ENCODE data around the gene SLC4A11.
"Not testable (repeated sequence)": the region's sequence is repeated elsewhere in the genome, so short reads cannot be mapped to it uniquely, and the experiment has no call there.

SLC4A11 gene

GRCh38 chr20:3227506-3227905 lies 11.5 kb downstream of the SLC4A11 start:
- DNase-seq = no peak

DNA sequence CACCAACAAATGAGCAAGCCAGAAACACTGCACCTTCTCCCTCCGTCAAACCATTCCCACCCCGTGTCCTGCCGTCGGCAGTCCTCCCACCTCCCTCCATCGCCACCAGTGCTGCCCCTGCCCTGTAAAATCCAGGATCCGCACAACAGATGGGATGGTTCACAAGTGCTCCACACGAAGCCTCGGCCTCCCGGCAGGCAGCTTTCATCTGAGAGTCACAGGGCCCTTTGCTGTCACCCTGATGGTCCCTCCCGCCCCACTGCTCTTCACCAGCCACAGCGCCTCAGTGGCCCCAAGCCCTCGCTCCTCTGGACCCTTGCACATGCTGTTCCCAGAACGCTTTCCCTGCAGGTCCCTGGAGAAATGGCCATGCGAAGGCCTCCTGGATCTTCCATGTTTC lies 12.1 kb downstream of the SLC4A11 start:
- DNase-seq = no peak

GRCh38 chr20:3226093-3226492 lies 12.9 kb downstream of the SLC4A11 start:
- DNase-seq = no peak

DNA sequence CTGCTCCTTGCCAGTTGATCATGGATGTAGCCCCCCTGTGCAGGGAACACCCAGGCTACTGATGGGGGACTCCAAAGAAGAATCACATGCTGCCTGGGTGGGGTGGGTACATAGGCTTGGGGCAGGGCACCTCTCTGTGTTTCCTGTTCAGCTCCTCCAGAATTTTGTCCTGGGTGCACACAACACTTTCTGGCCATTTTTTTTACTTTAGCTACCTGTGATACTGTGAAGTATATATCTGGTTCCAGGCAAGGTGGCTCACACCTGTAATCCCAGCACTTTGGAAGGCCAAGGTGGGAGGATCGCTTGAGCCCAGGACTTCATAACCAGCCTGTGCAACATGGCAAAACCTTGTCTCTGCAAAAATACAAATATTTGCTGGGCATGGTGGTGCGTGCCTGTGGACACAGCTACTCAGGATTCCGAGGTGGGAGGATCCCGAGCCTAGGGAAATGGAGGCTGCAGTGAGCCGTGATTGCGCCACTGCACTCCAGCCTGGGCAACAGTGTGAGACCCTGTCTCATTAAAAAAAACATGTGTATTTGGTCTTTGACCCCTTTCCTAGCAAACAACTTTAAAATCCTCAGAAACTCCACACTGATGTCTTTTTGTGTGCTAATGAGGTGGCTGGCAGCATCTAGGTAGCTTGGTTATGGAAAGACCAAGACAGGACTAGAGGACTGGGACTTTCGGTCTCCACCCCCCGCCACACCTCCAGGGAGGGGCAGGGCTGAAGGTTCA lies 14.1 kb downstream of the SLC4A11 start:
- no peak for DNase-seq

DNA sequence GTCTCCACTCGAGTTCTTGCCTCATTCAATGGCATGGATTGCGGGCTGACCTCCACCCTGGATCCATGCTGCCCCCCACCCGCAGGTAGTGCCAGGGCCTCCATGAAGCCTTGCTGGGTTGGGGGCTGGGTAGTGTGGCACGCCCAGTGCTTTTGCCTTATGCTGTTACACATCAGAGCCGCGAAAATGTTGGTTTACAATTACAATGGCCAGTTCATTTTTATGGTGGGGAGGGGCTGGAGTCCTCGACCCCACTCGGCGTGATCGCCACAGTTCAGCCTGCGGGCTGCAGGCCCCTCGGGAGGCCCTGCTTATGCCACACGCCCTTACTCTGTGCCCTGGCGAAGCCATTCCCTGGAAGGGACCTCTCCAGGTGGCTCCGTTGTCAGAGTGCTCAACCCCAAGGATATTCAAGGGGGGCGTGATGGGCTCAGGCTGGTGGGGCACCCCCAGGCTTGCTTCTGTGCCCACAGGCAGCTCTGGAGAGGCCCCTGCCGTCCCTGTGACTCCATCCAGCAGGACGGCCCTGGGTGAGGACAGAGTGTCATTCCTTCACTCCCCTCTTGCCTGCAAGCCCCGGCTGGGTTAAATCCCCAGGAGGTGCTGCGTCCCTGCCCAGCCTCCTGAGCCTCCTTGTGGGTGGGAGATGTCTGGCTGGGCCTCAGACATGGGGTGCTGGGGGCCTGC lies 14.9 kb downstream of the SLC4A11 start:
- DNase-seq = no peak

GRCh38 chr20:3223651-3223993 lies 15.4 kb downstream of the SLC4A11 start:
- peak; percentile 78 for DNase-seq

GRCh38 chr20:3222635-3223600 lies 16.1 kb downstream of the SLC4A11 start:
- DNase-seq = peak; percentile 93

- no peak for DNase-seq
Measured at GRCh38 chr20:3221398-3222226, 17.4 kb downstream of the SLC4A11 start.

DNA sequence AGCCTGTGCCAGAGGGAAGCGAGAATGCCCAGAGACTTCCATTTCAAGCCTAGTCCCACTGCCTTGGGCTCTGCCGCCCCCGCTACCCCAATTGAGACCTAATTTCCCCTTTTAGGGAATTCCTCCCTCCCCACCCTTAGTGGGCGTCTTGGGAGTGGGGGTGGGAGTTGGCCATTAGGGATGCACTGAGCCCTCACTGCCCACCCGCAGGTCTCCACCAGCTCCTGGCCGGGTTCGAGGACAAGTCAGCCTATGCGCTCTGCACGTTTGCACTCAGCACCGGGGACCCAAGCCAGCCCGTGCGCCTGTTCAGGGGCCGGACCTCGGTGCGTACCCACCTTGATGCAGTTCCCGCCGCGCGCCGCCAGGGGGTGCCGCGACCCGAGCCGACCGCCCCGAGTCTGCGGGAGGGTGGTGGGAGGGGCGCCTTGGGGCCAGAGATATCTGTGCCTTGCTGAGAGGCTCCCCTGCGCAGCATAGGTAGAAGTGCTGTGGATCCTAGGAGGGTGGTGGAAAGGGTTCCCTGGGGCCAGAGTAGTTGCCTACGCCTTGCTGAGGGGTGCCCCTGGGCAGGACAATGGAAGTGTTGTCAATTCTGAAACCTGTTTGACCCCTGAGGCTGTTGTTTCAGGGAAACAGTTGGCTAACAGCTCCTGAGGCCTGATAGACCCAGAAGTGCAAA lies 20.5 kb downstream of the SLC4A11 start:
- no peak for DNase-seq

DNA sequence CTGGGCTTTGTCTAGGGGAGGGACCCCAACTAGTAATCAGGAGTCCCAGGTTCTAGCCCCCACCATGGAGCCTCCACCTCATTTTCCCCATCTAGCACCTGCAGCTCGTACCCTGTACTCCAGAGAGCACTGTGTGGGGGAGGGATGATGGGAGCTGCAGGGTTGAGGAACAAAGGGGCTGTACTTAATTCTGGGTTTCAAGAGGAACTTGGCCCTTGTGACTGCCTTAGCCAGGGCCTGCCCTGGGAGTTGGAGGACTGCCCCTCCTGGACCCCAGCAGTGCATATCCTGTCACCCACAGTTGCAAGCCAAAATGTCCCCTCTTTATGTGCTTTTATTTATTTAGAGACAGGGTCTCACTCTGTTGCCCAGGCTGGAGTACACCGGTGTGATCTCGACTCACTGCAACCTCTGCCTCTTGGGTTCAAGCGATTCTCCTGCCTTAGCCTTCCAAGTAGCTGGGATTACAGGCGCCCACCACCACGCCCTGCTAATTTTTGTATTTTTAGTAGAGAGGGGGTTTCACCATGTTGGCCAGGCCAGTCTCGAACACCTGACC lies 23.6 kb downstream of the SLC4A11 start:
- not testable (repeated sequence) for DNase-seq

DNA sequence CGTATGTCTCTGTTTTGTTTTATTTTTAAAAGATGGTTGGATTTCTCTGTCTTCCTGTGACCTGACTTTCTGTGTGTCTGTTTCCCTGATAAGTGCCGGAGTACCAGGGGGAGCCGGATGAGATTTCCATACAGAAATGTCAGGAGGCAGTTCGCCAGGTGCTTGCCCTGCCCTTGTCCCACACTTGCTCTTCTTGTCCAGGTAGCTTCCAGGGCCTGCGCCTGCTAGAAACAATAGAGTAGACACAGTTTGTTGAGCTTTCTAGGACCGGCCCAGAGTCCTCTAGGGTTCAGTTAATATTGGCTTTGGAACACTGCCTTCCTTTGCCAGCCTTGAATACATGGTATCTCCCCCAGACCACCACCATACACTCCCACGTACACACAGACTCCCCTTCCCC lies 25.8 kb downstream of the SLC4A11 start:
- DNase-seq = no peak

GRCh38 chr20:3210346-3210745 lies 28.6 kb downstream of the SLC4A11 start:
- DNase-seq = no peak

- no peak for DNase-seq
Measured at GRCh38 chr20:3209946-3210317, 29.1 kb downstream of the SLC4A11 start.

GRCh38 chr20:3209257-3209945 lies 29.6 kb downstream of the SLC4A11 start, which contains the start of gene ITPA:
Gene ITPA, plus strand, starts transcription at chr20:3209498. Its CDS starts 54 bp downstream, at chr20:3209552.
- no peak for DNase-seq

DNA sequence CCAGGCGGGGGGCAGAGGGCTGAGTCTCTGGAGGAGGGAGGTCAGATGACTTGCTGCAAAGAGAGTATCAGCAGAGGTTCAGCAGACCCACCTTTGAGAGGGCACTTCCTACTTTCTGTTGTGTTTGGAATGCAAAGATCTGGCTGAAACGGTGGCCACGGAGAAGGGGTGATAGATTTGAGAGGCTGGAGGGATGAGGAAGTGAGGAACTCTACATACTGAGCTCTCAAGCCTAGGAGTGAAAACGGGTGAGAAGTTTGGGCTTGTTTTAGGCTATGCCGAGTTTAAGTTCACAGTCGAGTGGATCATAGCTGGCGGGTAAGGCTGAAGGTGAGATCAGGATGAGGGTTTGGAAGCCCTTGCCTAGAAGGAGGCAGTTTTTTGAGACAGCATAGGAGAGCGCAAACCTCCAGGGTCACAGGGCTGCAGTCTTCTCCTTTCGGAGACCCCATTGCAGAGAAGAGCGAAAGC lies 30.2 kb downstream of the SLC4A11 start:
- DNase-seq = no peak

DNA sequence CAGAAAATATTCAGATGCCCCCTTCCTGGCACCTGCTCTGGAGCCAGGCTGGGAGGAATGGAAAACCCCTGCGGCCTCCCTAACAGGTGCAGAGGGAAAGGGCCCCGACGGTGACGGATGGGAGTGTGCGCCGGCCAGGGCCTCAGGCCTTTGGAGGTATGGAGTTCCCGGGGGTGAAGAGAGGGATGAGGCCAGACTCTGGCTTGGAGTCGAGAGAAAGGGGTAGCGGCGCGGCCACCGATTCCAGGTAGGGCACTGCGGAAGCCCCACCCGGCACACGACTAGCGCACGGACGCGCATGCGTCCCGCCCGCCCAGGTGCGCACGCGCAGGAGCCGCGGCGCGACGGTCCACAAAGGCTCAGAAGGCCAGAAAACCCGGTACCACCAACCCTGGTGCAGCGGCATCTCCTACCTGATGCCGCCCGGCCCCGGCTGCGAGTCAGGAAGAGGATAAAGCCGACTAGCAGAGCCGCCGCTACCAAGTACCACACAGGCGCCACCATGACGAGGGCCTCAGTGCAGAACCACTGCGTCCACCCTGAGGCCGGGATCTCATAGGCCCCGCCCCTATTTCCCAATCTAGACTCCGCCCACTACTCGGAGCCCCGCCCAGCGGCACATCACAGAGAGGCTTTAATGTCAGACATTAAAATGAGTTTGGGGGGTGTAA lies 34.7 kb downstream of the SLC4A11 start, which contains the start of gene DDRGK1:
Gene DDRGK1, minus strand, starts transcription at position 559 of the 671 bp plus-strand sequence. Its CDS starts 55 bp downstream, at position 504.
- DNase-seq = peak; percentile 85

DNA sequence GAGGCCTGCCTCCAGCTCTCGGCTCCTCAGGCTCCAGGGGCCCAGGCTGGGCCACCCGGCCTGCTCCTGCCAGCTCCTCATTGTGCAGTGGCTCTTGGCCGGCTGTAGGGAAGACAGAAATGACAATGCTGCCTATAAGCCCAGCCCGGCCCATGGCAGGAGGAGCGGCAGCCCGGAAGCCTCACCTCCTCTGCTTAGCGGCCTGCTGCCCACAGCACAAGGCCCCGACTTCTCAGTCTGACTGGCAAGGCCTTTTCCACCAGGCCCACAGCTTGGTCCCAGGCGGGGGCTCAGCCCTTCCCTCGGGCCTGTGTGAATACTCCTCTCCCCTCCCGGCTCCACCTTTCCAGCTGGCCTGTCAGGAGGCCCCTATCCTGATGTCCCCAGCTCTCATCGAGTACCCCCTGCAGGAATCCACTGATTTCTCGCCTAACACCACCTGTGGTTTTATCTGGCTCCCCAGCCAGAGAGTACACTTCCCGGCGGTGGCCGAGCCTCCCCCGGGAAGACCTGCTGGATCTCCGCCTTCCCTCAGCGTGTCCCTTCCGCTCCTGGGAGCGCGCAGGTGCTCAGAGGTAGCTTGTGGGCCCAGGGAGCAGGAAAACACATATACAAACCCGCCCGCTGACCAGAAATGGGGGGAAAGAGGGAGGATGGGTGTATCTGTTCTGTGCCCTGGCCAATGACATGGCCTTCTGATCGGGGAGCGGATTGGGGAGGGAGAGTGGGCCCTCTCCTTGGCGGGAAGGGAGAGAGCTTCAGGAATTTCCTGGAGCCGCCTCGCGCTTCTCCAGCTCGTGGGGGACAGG lies 35.5 kb downstream of the SLC4A11 start:
- peak; percentile 49 for DNase-seq

GRCh38 chr20:3202965-3203314 lies 36.0 kb downstream of the SLC4A11 start:
- DNase-seq = no peak
